Panc1 (cell line): ENCODE results near the gene HIGD2A. TPM values are rescaled to one million over a fixed set of nuclear protein-coding genes. Genes with fewer than 3 reads are reported as not detected.
A peak's percentile ranks its signal among the peaks of the same experiment; 100 is the strongest.

Source experiments
- ATAC-seq: fragments of 200-7000 bp; cut with Tn5 transposase; 2 replicates; pipeline ENCODE4 v1.9.1; 2020; ENCODE audit warnings: mild to moderate bottlenecking, moderate library complexity
- BruUV-seq: library from RNA; stranded (reverse); fragments of 400-500 nt; replicated peaks from 2 replicates; lab custom pipeline; 2021; lab: Mats Ljungman, UMichigan
- CTCF ChIA-PET: fragments of 300-600 bp; sonication (Branson Sonifier 250); formaldehyde crosslinking; loops from one replicate; lab custom pipeline; 2022; ENCODE audit warnings: antibody characterized with exemption; lab: Charles Lee
- POLR2A ChIA-PET: fragments of 300-600 bp; sonication (Branson Sonifier 250); formaldehyde crosslinking; loops from one replicate; lab custom pipeline; 2022; ENCODE audit warnings: antibody characterized with exemption; lab: Charles Lee
- DNase-seq: peaks from one replicate; pipeline ENCODE4 v3.0.0-alpha.2; 2010; ENCODE audit warnings: low read depth, low spot score
- H3K27ac ChIP-seq: 2 replicates; pipeline ENCODE4 v1.5.1; 2011; ENCODE audit warnings: mild to moderate bottlenecking, low read length, inconsistent platforms
- H3K27me3 ChIP-seq: fragments of 200-500 bp; sonication (Bioruptor generic); 2 replicates; pipeline ENCODE4 v1.6.0; 2014; ENCODE audit warnings: low read length, inconsistent platforms; ENCODE audit not compliant: control insufficient read depth, insufficient read depth
- H3K36me3 ChIP-seq: fragments of 200-500 bp; sonication (Bioruptor generic); 2 replicates; pipeline ENCODE4 v1.5.1; 2014; ENCODE audit warnings: inconsistent platforms, mild to moderate bottlenecking, low read length, moderate library complexity; ENCODE audit not compliant: control insufficient read depth, insufficient read depth
- H3K4me1 ChIP-seq: 2 replicates; pipeline ENCODE4 v1.5.1; 2011; ENCODE audit warnings: inconsistent platforms, mild to moderate bottlenecking, low read length, moderate library complexity; ENCODE audit not compliant: control insufficient read depth, insufficient read depth
- H3K4me3 ChIP-seq, 2 experiments: 2 replicates each; pipeline ENCODE4 v1.5.1; 2011 to 2012; ENCODE audit warnings: low read depth in 2 of 2, low read length in 2 of 2, mild to moderate bottlenecking in 2 of 2, inconsistent platforms in 1 of 2, moderate library complexity in 1 of 2
- H3K9me3 ChIP-seq: fragments of 200-500 bp; sonication (Bioruptor generic); 2 replicates; pipeline ENCODE4 v1.5.1; 2014; ENCODE audit warnings: low read depth, mild to moderate bottlenecking, inconsistent platforms, low read length, moderate library complexity; ENCODE audit not compliant: control insufficient read depth, insufficient read depth
- POLR2AphosphoS5 ChIP-seq: IDR thresholded peaks from 2 replicates; pipeline ENCODE4 v1.6.1; 2012; ENCODE audit warnings: mild to moderate bottlenecking, low read depth, low read length, moderate library complexity
- SIN3A ChIP-seq: IDR thresholded peaks from 2 replicates; pipeline ENCODE4 v1.6.1; 2012; ENCODE audit warnings: low read depth, mild to moderate bottlenecking, low read length, moderate library complexity, borderline replicate concordance; ENCODE audit not compliant: insufficient read depth
- TCF7L2 ChIP-seq: IDR thresholded peaks from 2 replicates; pipeline ENCODE4 v1.6.1; 2011; ENCODE audit warnings: mild to moderate bottlenecking, low read depth, low read length, inconsistent platforms
- in situ Hi-C: cut with HindIII; loops from 2 replicates; pipeline ENCODE4 v1.10.0; 2016; ENCODE audit warnings: low sequenced_read_pairs, low pct_unique_long_range_greater_than_20kb
- intact Hi-C: fragments of 100-400 bp; cut with micrococcal nuclease; formaldehyde crosslinking; loops from one replicate; pipeline ENCODE4 v1.10.0; 2022; ENCODE audit not compliant: unreplicated experiment
- total RNA-seq: library from RNA; stranded (reverse); gene quantifications from one replicate; pipeline ENCODE4 v1.2.1, GENCODE V29; 2021; ENCODE audit not compliant: unreplicated experiment
- TF ChIP-seq, protein P1 (sequence below): fragments of 450-650 bp; IDR thresholded peaks from 2 replicates; pipeline ENCODE4 v1.5.1; 2017; ENCODE audit warnings: mild to moderate bottlenecking
- TF ChIP-seq, protein P2 (sequence below), 2 experiments: IDR thresholded peaks; 2 replicates each; pipeline ENCODE4 v1.6.1; 2011 to 2012; ENCODE audit warnings: low read depth in 2 of 2, control low read depth in 1 of 2, low read length in 1 of 2, mild to moderate bottlenecking in 1 of 2, moderate library complexity in 1 of 2; ENCODE audit not compliant: insufficient read depth in 1 of 2

Gene HIGD2A
- total RNA-seq, 1 experiment from 2014 or later = 162 TPM

DNA sequence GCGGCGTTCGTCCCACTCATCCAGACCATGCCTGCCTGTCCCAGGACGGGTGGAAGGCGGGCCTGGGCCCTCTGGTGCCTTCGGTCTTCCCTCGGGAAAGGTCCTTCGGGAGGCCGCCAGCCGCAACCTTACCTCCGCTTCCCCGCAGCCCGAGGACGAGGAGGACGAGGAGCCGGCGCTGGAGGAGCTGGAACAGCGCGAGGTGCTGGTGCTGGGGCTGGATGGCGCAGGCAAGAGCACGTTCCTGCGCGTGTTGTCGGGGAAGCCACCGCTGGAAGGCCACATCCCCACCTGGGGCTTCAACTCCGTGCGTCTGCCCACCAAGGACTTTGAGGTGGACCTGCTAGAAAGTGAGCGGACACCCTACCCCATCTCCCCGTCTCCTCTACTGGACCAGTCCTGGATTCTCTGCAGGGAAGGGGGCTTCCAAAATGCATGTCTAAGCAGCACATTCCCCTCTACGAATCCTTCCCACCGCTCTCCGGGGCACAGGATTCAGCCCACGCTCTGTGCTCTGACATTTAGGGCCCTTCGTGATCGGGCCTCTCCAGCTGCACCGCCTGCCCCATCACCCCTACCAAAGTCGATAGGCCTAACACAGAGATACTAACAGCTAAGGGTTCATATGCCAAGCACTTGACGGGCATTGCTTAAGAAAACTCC, 22.2 kb upstream of the HIGD2A start:
- no peaks in the 10 kb centered on the region; the same call in 1 of the 2 replicates for H3K36me3 ChIP-seq
- no peak for TF ChIP-seq SIN3A
- no peak for TF ChIP-seq TCF7L2
- no peak overlapping the region for H3K27ac ChIP-seq
- in situ Hi-C loops (no loop called here), intact Hi-C loops (no loop called here)
- no peak for ATAC-seq
- H3K4me3 ChIP-seq = peak overlapping the region in 1 of 2 experiments; percentile 54; a peak in 1 of 4 replicates
- ChIA-PET POLR2A (no interaction called here), CTCF (no interaction called here)
- H3K27me3 ChIP-seq = no peaks in the 10 kb centered on the region
- BruUV-seq = no TSS peak
- peaks cover 6% of the 10 kb centered on the region; the same call in 1 of the 2 replicates for H3K4me1 ChIP-seq
- no peaks in the 10 kb centered on the region for H3K9me3 ChIP-seq
- no peak for DNase-seq

DNA sequence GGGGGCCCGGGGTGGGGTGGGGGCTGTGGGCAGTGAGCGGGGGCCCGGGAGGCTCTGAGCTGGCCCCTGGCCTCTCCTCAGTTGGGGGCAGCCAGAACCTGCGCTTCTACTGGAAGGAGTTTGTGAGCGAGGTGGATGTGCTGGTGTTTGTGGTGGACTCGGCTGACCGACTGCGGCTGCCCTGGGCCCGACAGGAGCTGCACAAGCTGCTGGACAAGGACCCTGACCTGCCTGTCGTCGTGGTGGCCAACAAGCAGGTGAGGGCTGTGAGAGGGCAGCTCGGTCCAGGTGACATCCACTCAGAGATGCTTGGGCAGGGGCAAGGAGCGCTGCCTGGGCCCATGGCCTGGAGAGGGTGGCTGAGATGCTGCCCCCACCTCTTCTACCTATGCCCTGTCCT, 19.8 kb upstream of the HIGD2A start:
- ChIA-PET POLR2A (no interaction called here), CTCF (interaction anchor here (0.6 kb wide), 1 partner anchor 13 kb away, joined by 3 read pairs; no protein-coding TSS in a partner anchor)
- intact Hi-C loops = no loop called here
- ATAC-seq (no peak), DNase-seq (no peak)
- no peaks in the 10 kb centered on the region for H3K36me3 ChIP-seq
- H3K9me3 ChIP-seq = no peaks in the 10 kb centered on the region
- H3K4me3 ChIP-seq = no peak overlapping the region
- H3K27ac ChIP-seq = no peak overlapping the region
- no peaks in the 10 kb centered on the region for H3K27me3 ChIP-seq
- H3K4me1 ChIP-seq = no peaks in the 10 kb centered on the region
- no TSS peak for BruUV-seq
- in situ Hi-C loops = no loop called here
- TF ChIP-seq SIN3A (no peak), TCF7L2 (no peak), POLR2AphosphoS5 (no peak)
- TF ChIP-seq, protein P1, sequence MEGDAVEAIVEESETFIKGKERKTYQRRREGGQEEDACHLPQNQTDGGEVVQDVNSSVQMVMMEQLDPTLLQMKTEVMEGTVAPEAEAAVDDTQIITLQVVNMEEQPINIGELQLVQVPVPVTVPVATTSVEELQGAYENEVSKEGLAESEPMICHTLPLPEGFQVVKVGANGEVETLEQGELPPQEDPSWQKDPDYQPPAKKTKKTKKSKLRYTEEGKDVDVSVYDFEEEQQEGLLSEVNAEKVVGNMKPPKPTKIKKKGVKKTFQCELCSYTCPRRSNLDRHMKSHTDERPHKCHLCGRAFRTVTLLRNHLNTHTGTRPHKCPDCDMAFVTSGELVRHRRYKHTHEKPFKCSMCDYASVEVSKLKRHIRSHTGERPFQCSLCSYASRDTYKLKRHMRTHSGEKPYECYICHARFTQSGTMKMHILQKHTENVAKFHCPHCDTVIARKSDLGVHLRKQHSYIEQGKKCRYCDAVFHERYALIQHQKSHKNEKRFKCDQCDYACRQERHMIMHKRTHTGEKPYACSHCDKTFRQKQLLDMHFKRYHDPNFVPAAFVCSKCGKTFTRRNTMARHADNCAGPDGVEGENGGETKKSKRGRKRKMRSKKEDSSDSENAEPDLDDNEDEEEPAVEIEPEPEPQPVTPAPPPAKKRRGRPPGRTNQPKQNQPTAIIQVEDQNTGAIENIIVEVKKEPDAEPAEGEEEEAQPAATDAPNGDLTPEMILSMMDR = no peak
- TF ChIP-seq, protein P2, sequence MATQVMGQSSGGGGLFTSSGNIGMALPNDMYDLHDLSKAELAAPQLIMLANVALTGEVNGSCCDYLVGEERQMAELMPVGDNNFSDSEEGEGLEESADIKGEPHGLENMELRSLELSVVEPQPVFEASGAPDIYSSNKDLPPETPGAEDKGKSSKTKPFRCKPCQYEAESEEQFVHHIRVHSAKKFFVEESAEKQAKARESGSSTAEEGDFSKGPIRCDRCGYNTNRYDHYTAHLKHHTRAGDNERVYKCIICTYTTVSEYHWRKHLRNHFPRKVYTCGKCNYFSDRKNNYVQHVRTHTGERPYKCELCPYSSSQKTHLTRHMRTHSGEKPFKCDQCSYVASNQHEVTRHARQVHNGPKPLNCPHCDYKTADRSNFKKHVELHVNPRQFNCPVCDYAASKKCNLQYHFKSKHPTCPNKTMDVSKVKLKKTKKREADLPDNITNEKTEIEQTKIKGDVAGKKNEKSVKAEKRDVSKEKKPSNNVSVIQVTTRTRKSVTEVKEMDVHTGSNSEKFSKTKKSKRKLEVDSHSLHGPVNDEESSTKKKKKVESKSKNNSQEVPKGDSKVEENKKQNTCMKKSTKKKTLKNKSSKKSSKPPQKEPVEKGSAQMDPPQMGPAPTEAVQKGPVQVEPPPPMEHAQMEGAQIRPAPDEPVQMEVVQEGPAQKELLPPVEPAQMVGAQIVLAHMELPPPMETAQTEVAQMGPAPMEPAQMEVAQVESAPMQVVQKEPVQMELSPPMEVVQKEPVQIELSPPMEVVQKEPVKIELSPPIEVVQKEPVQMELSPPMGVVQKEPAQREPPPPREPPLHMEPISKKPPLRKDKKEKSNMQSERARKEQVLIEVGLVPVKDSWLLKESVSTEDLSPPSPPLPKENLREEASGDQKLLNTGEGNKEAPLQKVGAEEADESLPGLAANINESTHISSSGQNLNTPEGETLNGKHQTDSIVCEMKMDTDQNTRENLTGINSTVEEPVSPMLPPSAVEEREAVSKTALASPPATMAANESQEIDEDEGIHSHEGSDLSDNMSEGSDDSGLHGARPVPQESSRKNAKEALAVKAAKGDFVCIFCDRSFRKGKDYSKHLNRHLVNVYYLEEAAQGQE (IDR thresholded peaks at IDR 0.05; ENCODE audit: insufficient read depth in 1 of 2, low read depth in 2 of 2, low read length in 1 of 2) = no peak
